Keratinocyte (primary cell): ENCODE data around the gene TFG.
"Not testable (repeated sequence)": the region's sequence is repeated elsewhere in the genome, so short reads cannot be mapped to it uniquely, and the experiment has no call there.

Experiments
- CTCF ChIP-seq, 3 experiments: IDR thresholded peaks in 1 of 3; conservative IDR thresholded peaks in 1 of 3; optimal IDR thresholded peaks in 1 of 3; 2 replicates in 2 of 3; 3 replicates in 1 of 3; pipeline versions ENCODE3 to v1.5.1; 2011; ENCODE audit warnings: low read length in 3 of 3, mild to moderate bottlenecking in 3 of 3, moderate library complexity in 2 of 3, control low read depth in 1 of 3, inconsistent platforms in 1 of 3; ENCODE audit not compliant: insufficient read depth in 2 of 3; ENCODE audit errors: extremely low read depth in 1 of 3
- EZH2 ChIP-seq: IDR thresholded peaks from one replicate; pipeline ENCODE4 v1.6.1; 2012; ENCODE audit warnings: inconsistent platforms, mild to moderate bottlenecking, low read length, moderate library complexity

- TF ChIP-seq CTCF (optimal IDR thresholded peaks at IDR 0.05 in 1 of 3, IDR thresholded peaks at IDR 0.05 in 1 of 3, conservative IDR thresholded peaks at IDR 0.05 in 1 of 3; ENCODE audit: extremely low read depth in 1 of 3, insufficient read depth in 2 of 3, low read length in 3 of 3); EZH2: not testable (repeated sequence)
Measured at GRCh38 chr3:100666699-100667098, 42.6 kb upstream of the TFG start.
